H9 (cell line): Measurements from ENCODE around the gene RNF13. TPM values are rescaled to one million over a fixed set of nuclear protein-coding genes. Genes with fewer than 3 reads are reported as not detected.

Experiments used
- DNase-seq: peaks from one replicate; pipeline ENCODE4 v3.0.0-alpha.2; 2017
- H2AFZ ChIP-seq: one replicate; pipeline ENCODE4 v1.6.1; 2013; ENCODE audit warnings: mild to moderate bottlenecking, low read length, control low read depth, moderate library complexity
- H2AK5ac ChIP-seq: 2 replicates; pipeline ENCODE4 v1.6.1; 2013; ENCODE audit warnings: low read length, control low read depth, mixed read lengths; ENCODE audit not compliant: insufficient read length
- H2BK120ac ChIP-seq: one replicate; pipeline ENCODE4 v1.6.1; 2013; ENCODE audit warnings: low read depth, mild to moderate bottlenecking, low read length, control low read depth, inconsistent platforms; ENCODE audit not compliant: poor library complexity, severe bottlenecking
- H2BK12ac ChIP-seq: 2 replicates; pipeline ENCODE4 v1.6.1; 2013; ENCODE audit warnings: low read length, control low read depth, mixed read lengths, low read depth; ENCODE audit not compliant: insufficient read length
- H2BK15ac ChIP-seq: 2 replicates; pipeline ENCODE4 v1.6.1; 2013; ENCODE audit warnings: low read depth, low read length, control low read depth
- H2BK20ac ChIP-seq: one replicate; pipeline ENCODE4 v1.6.1; 2013; ENCODE audit warnings: low read depth, mild to moderate bottlenecking, low read length, control low read depth, inconsistent platforms; ENCODE audit not compliant: poor library complexity, severe bottlenecking
- H2BK5ac ChIP-seq: 2 replicates; pipeline ENCODE4 v1.6.1; 2013; ENCODE audit warnings: low read length, control low read depth, mixed read lengths; ENCODE audit not compliant: insufficient read length
- H3K14ac ChIP-seq: 2 replicates; pipeline ENCODE4 v1.6.1; 2013; ENCODE audit warnings: low read length, control low read depth; ENCODE audit not compliant: insufficient read depth
- H3K18ac ChIP-seq: 2 replicates; pipeline ENCODE4 v1.6.1; 2013; ENCODE audit warnings: low read depth, mild to moderate bottlenecking, mixed read lengths, low read length, control low read depth; ENCODE audit not compliant: insufficient read length
- H3K23ac ChIP-seq: 2 replicates; pipeline ENCODE4 v1.6.1; 2013; ENCODE audit warnings: low read length, control low read depth, mixed read lengths, low read depth; ENCODE audit not compliant: insufficient read length
- H3K23me2 ChIP-seq: 2 replicates; pipeline ENCODE4 v1.6.1; 2013; ENCODE audit warnings: low read depth, mild to moderate bottlenecking, mixed read lengths, low read length, control low read depth; ENCODE audit not compliant: insufficient read length, poor library complexity, severe bottlenecking
- H3K27ac ChIP-seq: 2 replicates; pipeline ENCODE4 v1.5.1; 2013; ENCODE audit warnings: low read length, control low read depth, mixed read lengths, low read depth; ENCODE audit not compliant: insufficient read length
- H3K27me3 ChIP-seq: 2 replicates; pipeline ENCODE4 v1.6.1; 2013; ENCODE audit warnings: low read length, control low read depth, inconsistent platforms; ENCODE audit not compliant: insufficient read depth
- H3K4ac ChIP-seq: 2 replicates; pipeline ENCODE4 v1.6.1; 2013; ENCODE audit warnings: low read depth, mild to moderate bottlenecking, control low read depth, inconsistent platforms, low read length, moderate library complexity
- H3K4me1 ChIP-seq: 2 replicates; pipeline ENCODE4 v1.6.1; 2013; ENCODE audit warnings: low read length, control low read depth, inconsistent platforms; ENCODE audit not compliant: insufficient read depth
- H3K4me2 ChIP-seq: 2 replicates; pipeline ENCODE4 v1.6.1; 2013; ENCODE audit warnings: low read length, control low read depth, mixed read lengths; ENCODE audit not compliant: insufficient read length, insufficient read depth
- H3K56ac ChIP-seq: 2 replicates; pipeline ENCODE4 v1.6.1; 2013; ENCODE audit warnings: low read depth, mild to moderate bottlenecking, mixed read lengths, low read length, control low read depth; ENCODE audit not compliant: insufficient read length
- H3K79me1 ChIP-seq: 2 replicates; pipeline ENCODE4 v1.6.1; 2013; ENCODE audit warnings: low read depth, mild to moderate bottlenecking, moderate library complexity, low read length, control low read depth, inconsistent platforms; ENCODE audit not compliant: insufficient read depth, poor library complexity, severe bottlenecking
- H3K79me2 ChIP-seq: 2 replicates; pipeline ENCODE4 v1.6.1; 2013; ENCODE audit warnings: low read length, control low read depth, inconsistent platforms; ENCODE audit not compliant: insufficient read depth
- H3K9ac ChIP-seq: 2 replicates; pipeline ENCODE4 v1.6.1; 2013; ENCODE audit warnings: low read length, control low read depth, mixed read lengths; ENCODE audit not compliant: insufficient read length; ENCODE audit errors: extremely low read depth
- H3K9me3 ChIP-seq: one replicate; pipeline ENCODE4 v1.6.1; 2013; ENCODE audit warnings: low read depth, low read length, inconsistent platforms; ENCODE audit not compliant: control insufficient read depth
- H3T11ph ChIP-seq: one replicate; pipeline ENCODE4 v1.6.1; 2013; ENCODE audit warnings: mild to moderate bottlenecking, low read length, control low read depth, inconsistent platforms
- H4K20me1 ChIP-seq: one replicate; pipeline ENCODE4 v1.6.1; 2013; ENCODE audit not compliant: control insufficient read depth, insufficient read length, insufficient read depth
- H4K5ac ChIP-seq: 2 replicates; pipeline ENCODE4 v1.6.1; 2013; ENCODE audit warnings: low read depth, mild to moderate bottlenecking, mixed read lengths, low read length, control low read depth; ENCODE audit not compliant: insufficient read length
- H4K8ac ChIP-seq: replicated peaks from 2 replicates; pipeline ENCODE4 v1.6.1; 2013; ENCODE audit warnings: low read length, control low read depth, mixed read lengths, low read depth; ENCODE audit not compliant: insufficient read length
- H4K91ac ChIP-seq: 2 replicates; pipeline ENCODE4 v1.6.1; 2013; ENCODE audit warnings: low read depth, mild to moderate bottlenecking, moderate library complexity, mixed read lengths, low read length, control low read depth; ENCODE audit not compliant: insufficient read length
- H3K27ac Mint-ChIP-seq, 3 experiments: 2 replicates in 2 of 3; 3 replicates in 1 of 3; pipeline ENCODE4 v1.8.0; 2020 to 2021; ENCODE audit warnings: mixed read lengths in 3 of 3, mild to moderate bottlenecking in 1 of 3, moderate library complexity in 1 of 3
- H3K27me3 Mint-ChIP-seq: 2 replicates; pipeline ENCODE4 v1.8.0; 2021; ENCODE audit warnings: low read depth, mild to moderate bottlenecking, moderate library complexity, mixed read lengths
- H3K36me3 Mint-ChIP-seq, 3 experiments: 2 replicates in 2 of 3; 3 replicates in 1 of 3; pipeline ENCODE4 v1.8.0; 2020 to 2021; ENCODE audit warnings: low read depth in 3 of 3, mixed read lengths in 3 of 3; ENCODE audit not compliant: insufficient read depth in 1 of 3
- H3K4me1 Mint-ChIP-seq, 2 experiments: 2 replicates each; pipeline ENCODE4 v1.8.0; 2020; ENCODE audit warnings: mixed read lengths in 2 of 2
- H3K4me3 Mint-ChIP-seq, 2 experiments: 2 replicates in 1 of 2; 3 replicates in 1 of 2; pipeline ENCODE4 v1.8.0; 2020 to 2021; ENCODE audit warnings: mild to moderate bottlenecking in 2 of 2, mixed read lengths in 2 of 2, moderate library complexity in 1 of 2
- H3K9me3 Mint-ChIP-seq, 2 experiments: 2 replicates in 1 of 2; 3 replicates in 1 of 2; pipeline ENCODE4 v1.8.0; 2020; ENCODE audit warnings: mild to moderate bottlenecking in 2 of 2, mixed read lengths in 2 of 2, moderate library complexity in 1 of 2
- WGBS: extraction: QIAGEN DNeasy Blood & Tissue Kit; methylation state at CpG from one replicate; pipeline ENCODE4 v1.1.7; 2013; ENCODE audit warnings: missing lambda C conversion rate, low lambda C conversion rate, mixed read lengths; ENCODE audit not compliant: insufficient read length; ENCODE audit errors: extremely low coverage; 5-methylcytosine and 5-hydroxymethylcytosine counted together
- total RNA-seq: library from RNA; stranded (reverse); gene quantifications from 2 replicates; pipeline ENCODE4 v1.2.1, GENCODE V29; 2021
- TF ChIP-seq, protein P1 (sequence below): fragments of 200-600 bp; sonication (generic); conservative IDR thresholded peaks from 3 replicates; pipeline ENCODE4 v1.8.0; 2021; ENCODE audit warnings: antibody characterized with exemption, mild to moderate bottlenecking

RNF13 gene
- total RNA-seq, 1 experiment from 2014 or later, result 23.4 TPM

DNA sequence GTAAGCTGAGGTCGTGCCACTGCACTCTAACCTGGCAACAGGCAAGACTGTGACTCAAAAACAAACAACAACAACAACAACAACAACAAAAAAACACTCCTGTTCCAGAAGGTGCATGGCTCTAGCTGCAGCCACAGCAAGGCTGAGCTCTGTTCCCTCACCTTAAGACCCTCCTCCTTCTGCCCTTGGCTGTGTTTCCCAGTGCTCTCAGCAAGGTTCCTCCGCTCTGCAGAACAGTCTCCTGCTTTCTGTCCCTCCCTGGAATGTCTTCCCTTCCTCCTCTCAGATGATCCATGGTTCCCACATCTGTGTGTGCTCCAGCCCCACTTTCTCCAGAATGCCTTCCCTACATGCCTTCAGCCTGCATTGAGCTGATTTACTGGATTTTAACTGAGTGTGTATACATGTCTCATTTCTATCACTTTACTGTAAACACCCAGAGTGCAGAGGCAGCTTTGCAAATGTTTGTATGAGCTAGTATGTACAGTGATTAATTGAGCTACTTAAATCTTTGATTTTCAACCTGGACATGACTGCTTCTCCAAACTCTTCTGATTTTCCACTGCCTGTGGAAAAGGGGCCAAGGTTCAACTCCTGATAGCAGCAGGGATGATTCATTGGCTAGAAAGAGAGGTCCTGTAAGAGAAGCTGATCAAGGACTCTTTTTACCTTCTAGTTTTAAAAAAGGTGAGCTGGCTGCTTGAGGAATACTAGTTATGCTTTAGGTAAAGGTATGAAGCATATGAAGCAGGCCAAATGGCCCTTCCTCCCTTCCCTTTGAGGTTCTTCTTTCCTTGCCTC is 35.4 kb upstream of the RNF13 start:
- WGBS, result no CpG with 5 or more reads among the region's 2 CpGs
- H3K27me3 Mint-ChIP-seq, result no peaks in the 10 kb centered on the region

More for the DNA sequence above, 35.4 kb upstream of the RNF13 start:
- Histone ChIP-seq H3K4me2 (no peak overlapping the region), H2BK120ac (no peak overlapping the region), H2AK5ac (no peak overlapping the region), H3K9me3 (no peaks in the 10 kb centered on the region), H3K18ac (no peak overlapping the region), H2BK5ac (no peak overlapping the region), H4K20me1 (no peaks in the 10 kb centered on the region), H3K23me2 (no peaks in the 10 kb centered on the region), H3K79me1 (no peaks in the 10 kb centered on the region), H3K79me2 (no peaks in the 10 kb centered on the region), H3K56ac (no peak overlapping the region), H2BK15ac (no peak overlapping the region), H4K91ac (no peak overlapping the region), H2BK20ac (no peak overlapping the region), H2BK12ac (no peak overlapping the region), H3K4me1 (no peaks in the 10 kb centered on the region; the same call in 1 of the 2 replicates), H3K9ac (no peak overlapping the region), H3K4ac (no peak overlapping the region), H3T11ph (no peak overlapping the region), H4K5ac (no peak overlapping the region), H4K8ac (no peak overlapping the region), H3K14ac (no peak overlapping the region), H2AFZ (no peak overlapping the region), H3K27me3 (no peaks in the 10 kb centered on the region), H3K27ac (no peak overlapping the region), H3K23ac (no peak overlapping the region)
- Mint-ChIP-seq H3K4me1 (peaks cover 5 to 12% of the 10 kb centered on the region in 2 experiments), H3K9me3 (no peaks in the 10 kb centered on the region), H3K4me3 (no peak overlapping the region), H3K27ac (no peak overlapping the region), H3K36me3 (no peaks in the 10 kb centered on the region)
- TF ChIP-seq, protein P1, sequence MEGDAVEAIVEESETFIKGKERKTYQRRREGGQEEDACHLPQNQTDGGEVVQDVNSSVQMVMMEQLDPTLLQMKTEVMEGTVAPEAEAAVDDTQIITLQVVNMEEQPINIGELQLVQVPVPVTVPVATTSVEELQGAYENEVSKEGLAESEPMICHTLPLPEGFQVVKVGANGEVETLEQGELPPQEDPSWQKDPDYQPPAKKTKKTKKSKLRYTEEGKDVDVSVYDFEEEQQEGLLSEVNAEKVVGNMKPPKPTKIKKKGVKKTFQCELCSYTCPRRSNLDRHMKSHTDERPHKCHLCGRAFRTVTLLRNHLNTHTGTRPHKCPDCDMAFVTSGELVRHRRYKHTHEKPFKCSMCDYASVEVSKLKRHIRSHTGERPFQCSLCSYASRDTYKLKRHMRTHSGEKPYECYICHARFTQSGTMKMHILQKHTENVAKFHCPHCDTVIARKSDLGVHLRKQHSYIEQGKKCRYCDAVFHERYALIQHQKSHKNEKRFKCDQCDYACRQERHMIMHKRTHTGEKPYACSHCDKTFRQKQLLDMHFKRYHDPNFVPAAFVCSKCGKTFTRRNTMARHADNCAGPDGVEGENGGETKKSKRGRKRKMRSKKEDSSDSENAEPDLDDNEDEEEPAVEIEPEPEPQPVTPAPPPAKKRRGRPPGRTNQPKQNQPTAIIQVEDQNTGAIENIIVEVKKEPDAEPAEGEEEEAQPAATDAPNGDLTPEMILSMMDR, result no peak
- no peak for DNase-seq
